Measurements from ENCODE around the gene CTBP1. TPM values are rescaled to one million over a fixed set of nuclear protein-coding genes. Genes with fewer than 3 reads are reported as not detected.

The CTBP1 gene
- total RNA-seq, 1 experiment from 2014 or later = 184 TPM

- H3K4me1 Mint-ChIP-seq (ENCODE audit: low read depth, unreplicated experiment) = no peaks in the 10 kb centered on the region
Measured at GRCh38 chr4:1208970-1209704, 39.8 kb downstream of the CTBP1 start.

DNA sequence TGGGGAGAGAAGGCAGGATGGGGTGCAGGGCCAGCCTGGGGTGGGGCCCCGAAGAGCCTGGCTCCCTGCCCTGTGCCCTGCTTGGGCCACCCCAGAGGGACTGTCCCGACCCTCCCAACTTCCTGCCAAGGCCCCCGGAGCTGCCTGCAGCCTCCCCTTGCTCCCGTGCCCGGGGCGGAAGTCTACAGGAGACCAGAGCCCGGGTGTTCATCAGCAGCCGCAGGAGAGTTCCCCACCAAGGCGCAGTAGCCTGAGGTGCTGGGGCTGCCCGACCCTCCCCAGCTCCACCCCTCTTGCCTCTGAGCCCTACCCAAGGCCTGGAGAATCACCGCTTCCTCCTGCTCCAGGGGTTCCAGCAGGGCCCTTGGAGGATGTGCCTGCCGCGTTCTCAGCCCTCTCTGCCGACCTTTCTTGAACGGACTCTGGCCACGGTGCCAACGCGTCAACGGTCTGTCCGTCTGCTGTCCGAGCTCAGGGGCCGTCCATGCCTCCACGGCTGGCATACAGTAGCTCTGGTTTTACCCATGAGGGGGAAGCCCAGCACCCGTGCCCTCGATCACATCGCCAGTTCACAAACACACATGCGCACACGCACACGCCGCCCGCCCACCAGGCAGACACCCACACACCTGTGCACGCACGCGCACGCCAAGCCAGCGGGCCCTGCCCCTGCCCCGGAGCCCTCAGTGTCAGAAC lies 40.5 kb downstream of the CTBP1 start:
- peaks cover 45% of the 10 kb centered on the region for H3K36me3 Mint-ChIP-seq (ENCODE audit: insufficient read depth, unreplicated experiment)
- Histone ChIP-seq H3K4me3 (ENCODE audit: low read depth, low read length) (no peak overlapping the region), H3K4me1 (no peaks in the 10 kb centered on the region), H3K9me3 (no peaks in the 10 kb centered on the region), H3K36me3 (ENCODE audit: control insufficient read depth, insufficient read depth, low read length) (peaks cover 2% of the 10 kb centered on the region; the same call in 1 of the 2 replicates), H3K27me3 (replicated peaks; ENCODE audit: control insufficient read depth, insufficient read depth, low read length) (no peaks in the 10 kb centered on the region)
- H3K27me3 Mint-ChIP-seq (ENCODE audit: insufficient read depth, unreplicated experiment) = no peaks in the 10 kb centered on the region
- ChIA-PET POLR2A (no interaction called here), CTCF (no interaction called here)
- intact Hi-C loops (cut with micrococcal nuclease; ENCODE audit: unreplicated experiment) = loop anchor here (5.0 kb wide), 1 partner anchor 41 kb away; no protein-coding TSS in a partner anchor
- no peaks in the 10 kb centered on the region for H3K9me3 Mint-ChIP-seq (ENCODE audit: unreplicated experiment)
- H3K27ac Mint-ChIP-seq (ENCODE audit: unreplicated experiment) = peak overlapping the region; percentile 42
- no peaks in the 10 kb centered on the region for H3K4me1 Mint-ChIP-seq (ENCODE audit: low read depth, unreplicated experiment)
- DNase-seq = peak in 1 of 2 experiments; percentile 22
- no peak for TF ChIP-seq CTCF (IDR thresholded peaks at IDR 0.05; ENCODE audit: insufficient read depth in 1 of 2, low read depth in 1 of 2, low read length in 1 of 2, severe bottlenecking in 1 of 2, unreplicated experiment in 1 of 2)
- no peak overlapping the region for H3K4me3 Mint-ChIP-seq (ENCODE audit: unreplicated experiment)
- BruUV-seq (replicated peaks) = no TSS peak

More at GRCh38 chr4:1208970-1209704, 39.8 kb downstream of the CTBP1 start:
- ChIA-PET CTCF (no interaction called here), POLR2A (no interaction called here)
- intact Hi-C loops (cut with micrococcal nuclease; ENCODE audit: unreplicated experiment) = loop anchor here (5.0 kb wide), 1 partner anchor 42 kb away; no protein-coding TSS in a partner anchor
- Histone ChIP-seq H3K36me3 (ENCODE audit: control insufficient read depth, insufficient read depth, low read length) (peaks cover 2% of the 10 kb centered on the region; the same call in 1 of the 2 replicates), H3K9me3 (no peaks in the 10 kb centered on the region), H3K4me1 (no peaks in the 10 kb centered on the region), H3K27me3 (replicated peaks; ENCODE audit: control insufficient read depth, insufficient read depth, low read length) (no peaks in the 10 kb centered on the region), H3K4me3 (ENCODE audit: low read depth, low read length) (no peak overlapping the region)
- H3K27ac Mint-ChIP-seq (ENCODE audit: unreplicated experiment) = peak overlapping the region; percentile 42
- no peak overlapping the region for H3K4me3 Mint-ChIP-seq (ENCODE audit: unreplicated experiment)
- peak in 1 of 2 experiments; percentile 23 for DNase-seq
- no peaks in the 10 kb centered on the region for H3K9me3 Mint-ChIP-seq (ENCODE audit: unreplicated experiment)
- BruUV-seq (replicated peaks) = no TSS peak
- peaks cover 45% of the 10 kb centered on the region for H3K36me3 Mint-ChIP-seq (ENCODE audit: insufficient read depth, unreplicated experiment)
- no peaks in the 10 kb centered on the region for H3K27me3 Mint-ChIP-seq (ENCODE audit: insufficient read depth, unreplicated experiment)
- no peak for TF ChIP-seq CTCF (IDR thresholded peaks at IDR 0.05; ENCODE audit: insufficient read depth in 1 of 2, low read depth in 1 of 2, low read length in 1 of 2, severe bottlenecking in 1 of 2, unreplicated experiment in 1 of 2)

DNA sequence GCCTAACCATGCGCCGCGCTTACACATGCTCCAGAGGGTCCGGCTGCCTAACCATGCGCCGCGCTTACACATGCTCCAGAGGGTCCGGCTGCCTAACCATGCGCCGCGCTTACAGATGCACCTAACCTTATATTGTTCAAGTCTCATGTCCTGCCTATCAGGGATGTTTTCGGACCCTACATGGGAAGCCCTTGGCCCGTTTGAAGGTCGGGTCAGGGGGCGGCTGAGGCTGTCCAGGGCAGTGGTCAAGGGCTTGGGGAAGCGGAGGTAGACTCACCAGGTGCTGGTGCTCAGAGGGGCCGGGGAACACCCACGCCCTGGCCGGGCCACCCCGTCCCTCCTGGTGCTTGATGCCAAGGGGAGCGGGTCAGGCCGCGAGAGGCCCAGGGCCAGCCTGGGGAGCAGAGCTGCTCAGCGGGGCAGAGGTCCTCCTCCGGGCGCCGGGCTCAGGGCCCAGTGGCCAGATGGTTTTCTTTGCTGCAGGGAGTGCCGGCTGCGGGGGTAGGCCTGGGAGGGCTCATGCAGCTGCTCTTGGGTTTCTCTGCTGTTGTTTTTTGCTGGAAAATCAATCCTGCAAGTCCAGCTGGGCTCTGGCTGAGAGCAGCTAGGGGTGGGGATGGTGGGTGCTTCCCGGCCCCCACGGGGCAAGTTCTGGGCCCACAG lies 41.2 kb downstream of the CTBP1 start:
- no peak for TF ChIP-seq CTCF (IDR thresholded peaks at IDR 0.05; ENCODE audit: insufficient read depth in 1 of 2, low read depth in 1 of 2, low read length in 1 of 2, severe bottlenecking in 1 of 2, unreplicated experiment in 1 of 2)
- Histone ChIP-seq H3K9me3 (no peaks in the 10 kb centered on the region), H3K36me3 (ENCODE audit: control insufficient read depth, insufficient read depth, low read length) (peaks cover 1% of the 10 kb centered on the region; the same call in 1 of the 2 replicates), H3K4me3 (ENCODE audit: low read depth, low read length) (no peak overlapping the region), H3K27me3 (replicated peaks; ENCODE audit: control insufficient read depth, insufficient read depth, low read length) (no peaks in the 10 kb centered on the region), H3K4me1 (no peaks in the 10 kb centered on the region)
- Mint-ChIP-seq H3K9me3 (ENCODE audit: unreplicated experiment) (no peaks in the 10 kb centered on the region), H3K4me3 (ENCODE audit: unreplicated experiment) (no peak overlapping the region), H3K27me3 (ENCODE audit: insufficient read depth, unreplicated experiment) (no peaks in the 10 kb centered on the region), H3K36me3 (ENCODE audit: insufficient read depth, unreplicated experiment) (peaks cover 38% of the 10 kb centered on the region), H3K27ac (ENCODE audit: unreplicated experiment) (no peak overlapping the region), H3K4me1 (ENCODE audit: low read depth, unreplicated experiment) (no peaks in the 10 kb centered on the region)
- BruUV-seq (replicated peaks) = no TSS peak
- intact Hi-C loops (cut with micrococcal nuclease; ENCODE audit: unreplicated experiment) = loop anchor here (5.0 kb wide), 1 partner anchor 40 kb away; no protein-coding TSS in a partner anchor
- ChIA-PET POLR2A (no interaction called here), CTCF (no interaction called here)
- peak in 1 of 2 experiments; percentile 22 for DNase-seq

Data from Caco-2 (cell line).